ENCODE measurements around the gene SRRM5.

The SRRM5 gene

DNA sequence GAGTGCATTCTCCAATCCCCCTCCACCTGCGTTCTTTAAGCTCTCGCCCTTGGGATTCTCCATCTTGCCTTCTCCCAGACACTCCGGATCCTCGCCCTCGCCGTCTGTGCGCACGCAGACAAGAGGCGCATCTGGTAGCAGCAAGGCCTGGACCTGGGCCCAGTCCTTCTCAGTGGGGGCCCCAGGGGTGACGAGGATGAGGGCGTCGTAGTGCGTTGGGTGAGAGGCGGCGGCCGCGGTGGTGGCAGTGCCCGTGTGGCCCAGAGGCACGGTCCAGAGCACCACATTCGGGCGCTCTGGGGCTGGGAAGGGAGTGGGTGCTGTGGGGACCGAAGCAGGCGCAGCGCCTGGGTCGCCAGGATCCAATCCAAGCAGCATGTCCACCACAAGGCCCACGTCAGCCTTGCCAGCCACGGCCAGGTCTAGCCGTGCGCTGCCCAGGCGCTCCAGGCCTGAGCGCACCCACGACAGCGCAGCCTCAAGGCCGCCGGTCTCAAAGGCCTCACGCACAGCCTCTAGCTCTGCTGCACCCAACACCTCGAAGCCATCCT is 19.0 kb upstream of the SRRM5 start:
- no peak for DNase-seq

DNA sequence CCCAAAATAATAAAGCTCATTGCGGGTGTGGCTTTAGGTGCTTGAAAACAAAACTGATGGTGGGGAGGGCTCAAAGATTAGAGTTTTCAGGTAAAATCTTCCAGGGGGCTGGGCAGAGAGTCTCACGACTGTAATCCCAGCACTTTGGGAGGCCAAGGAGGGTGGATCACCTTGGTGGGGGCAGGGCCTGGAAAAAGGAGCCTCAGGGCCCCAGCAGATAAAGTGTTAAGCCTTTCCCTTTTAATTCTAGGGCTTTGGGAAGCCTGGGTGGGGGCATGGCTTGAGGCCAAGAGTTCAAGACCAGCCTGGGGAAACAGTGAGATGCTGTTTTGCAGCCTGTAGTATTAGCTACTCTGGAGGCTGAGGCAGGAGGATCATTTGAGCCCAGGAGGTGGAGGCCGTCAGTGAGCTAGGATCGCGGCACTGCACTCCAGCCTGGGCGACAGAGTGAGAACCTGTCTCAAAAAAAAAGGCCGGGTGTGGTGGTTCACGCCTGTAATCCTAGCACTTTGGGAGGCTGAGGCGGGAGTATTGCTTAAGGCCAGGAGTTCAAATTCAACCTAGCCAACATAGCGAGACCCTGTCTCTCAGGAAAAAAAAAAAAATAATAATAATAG is 17.7 kb upstream of the SRRM5 start:
- DNase-seq = no peak

DNA sequence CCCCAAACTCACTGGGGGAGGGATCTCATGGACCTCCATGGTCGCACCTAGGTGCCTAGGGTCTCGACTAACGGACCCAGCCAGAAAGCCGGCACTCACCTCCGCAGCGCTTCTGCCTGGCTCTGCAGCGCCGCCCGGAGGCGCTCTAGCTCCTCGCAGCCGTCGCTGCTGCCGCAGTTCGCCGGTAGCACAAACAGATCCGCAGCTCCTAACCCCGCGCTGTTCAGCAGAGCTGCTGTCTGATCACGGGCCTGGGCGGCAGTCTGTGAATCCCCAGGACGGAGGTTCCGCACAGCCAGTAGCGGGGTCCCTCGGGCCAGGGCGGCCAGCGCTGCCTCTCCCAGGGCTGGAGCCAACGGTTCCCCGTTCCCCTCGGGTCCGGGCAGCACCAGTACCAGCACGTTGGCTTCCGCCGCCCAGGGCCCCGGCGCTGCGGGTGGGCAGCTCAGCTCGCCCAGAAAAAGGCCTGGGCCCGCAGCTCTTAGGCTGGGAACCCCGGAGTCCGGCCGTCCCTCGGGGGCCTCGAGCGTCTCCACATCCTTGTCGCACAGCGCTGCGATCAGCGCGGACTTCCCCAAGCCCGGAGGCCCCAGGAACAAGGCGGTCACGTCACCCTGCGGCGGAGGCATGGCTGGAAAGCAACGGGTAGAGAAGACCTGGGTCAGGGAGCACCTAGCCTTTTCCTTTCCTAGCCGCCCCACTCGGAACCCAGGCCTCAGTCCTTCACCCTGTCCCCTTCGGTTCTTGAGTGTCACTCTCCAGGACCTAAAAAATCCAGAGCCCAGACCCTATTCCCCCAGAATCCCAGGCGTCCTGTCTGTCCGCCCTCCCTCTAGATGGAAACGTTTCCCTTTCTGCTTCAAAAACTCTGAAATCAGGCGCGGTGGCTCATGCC is 16.9 kb upstream of the SRRM5 start:
- no peak for DNase-seq

DNA sequence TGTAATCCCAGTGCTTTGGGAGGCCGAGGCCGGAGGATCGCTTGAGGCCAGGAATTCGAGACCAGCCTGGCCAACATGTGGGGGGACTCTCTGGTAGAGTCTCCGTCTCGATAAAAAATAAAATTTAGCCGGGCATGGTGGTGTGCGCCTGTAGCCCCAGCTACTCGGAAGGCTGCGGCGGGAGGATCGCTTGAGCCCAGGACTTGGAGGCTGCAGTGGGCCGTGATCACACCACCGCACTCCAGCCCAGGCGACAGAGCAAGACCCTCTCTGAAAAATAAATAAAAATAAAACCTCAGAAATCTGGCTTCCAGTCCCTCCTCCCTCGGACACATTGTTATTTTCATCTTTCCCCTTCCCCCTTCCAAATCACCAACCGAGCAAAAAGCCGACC is 16.3 kb upstream of the SRRM5 start:
- DNase-seq = no peak

DNA sequence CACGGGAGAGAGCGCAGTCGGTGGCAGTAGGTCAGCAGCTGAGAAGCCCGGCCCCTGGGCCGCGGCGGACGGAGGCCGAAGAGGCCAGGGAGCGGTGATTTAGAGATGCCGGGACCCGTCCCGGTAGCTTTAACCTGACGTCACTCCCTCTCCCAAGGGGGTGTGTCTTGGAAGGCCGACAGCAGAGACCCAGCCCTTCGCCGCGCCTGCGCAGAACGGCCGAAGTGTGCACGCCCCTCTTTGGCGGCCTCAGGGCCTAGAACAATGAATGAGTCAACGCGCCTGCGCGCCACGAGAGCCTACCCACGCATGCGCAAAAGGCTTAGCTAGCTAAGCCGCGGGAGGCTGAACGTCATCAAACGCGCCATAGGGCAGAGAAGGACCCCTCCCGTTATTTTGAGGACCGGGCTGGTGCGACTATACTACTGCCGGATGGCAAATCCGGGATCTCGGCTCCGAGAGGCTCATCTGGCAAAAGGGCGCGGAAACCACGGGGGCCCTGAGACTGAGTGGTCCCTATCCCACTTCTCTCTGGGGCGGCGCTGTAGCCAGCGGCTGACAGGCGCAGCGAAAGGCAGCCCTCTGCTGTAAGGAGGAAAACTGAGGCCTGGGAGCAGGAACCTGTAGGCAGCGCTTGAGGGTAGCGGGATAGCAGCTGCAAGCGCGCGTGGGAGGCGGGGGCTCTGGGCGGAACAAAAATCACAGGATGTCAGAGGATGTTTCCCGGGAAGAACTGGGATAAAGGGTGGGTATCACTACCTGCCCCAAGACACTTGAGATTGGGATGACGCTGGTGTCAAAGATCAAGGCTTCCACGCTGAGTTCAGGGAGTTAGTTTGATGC is 15.7 kb upstream of the SRRM5 start, which contains the start of the genes IRGQ and ZNF576:
IRGQ (minus strand) TSS at position 136 of the 843 bp plus-strand sequence. CDS start 796 bp downstream, outside the sequence.
ZNF576 (plus strand) TSS at position 597 of the 843 bp plus-strand sequence. CDS start 514 bp downstream, outside the sequence.
- DNase-seq = peak; percentile 97 to 99

DNA sequence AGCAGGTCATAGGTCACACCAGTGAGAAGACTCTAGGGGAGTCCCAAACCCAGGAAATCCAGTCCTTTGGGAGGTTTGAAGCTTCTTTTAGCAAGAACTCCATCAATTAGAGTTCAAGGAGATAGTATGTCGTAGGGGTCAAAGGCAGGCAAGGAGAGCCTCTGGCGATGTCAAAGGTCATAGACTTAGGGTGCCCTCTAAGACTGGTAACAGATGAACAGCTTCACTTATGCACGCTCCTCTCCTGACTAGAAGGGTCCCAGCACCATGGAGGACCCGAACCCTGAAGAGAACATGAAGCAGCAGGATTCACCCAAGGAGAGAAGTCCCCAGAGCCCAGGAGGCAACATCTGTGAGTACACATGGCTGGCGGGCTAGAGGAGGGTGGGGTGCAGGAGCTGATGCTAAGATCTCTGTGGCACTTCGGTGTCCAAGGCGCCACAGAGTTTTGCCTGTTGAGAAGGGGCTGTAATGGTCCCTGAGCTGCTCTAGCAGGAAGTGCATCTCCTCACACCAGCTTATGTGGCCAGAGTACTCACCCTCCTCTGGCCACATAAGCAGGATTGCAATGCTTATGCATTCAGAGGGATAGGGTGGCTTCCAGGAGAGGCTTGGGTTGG is 14.9 kb upstream of the SRRM5 start:
- DNase-seq = no peak

DNA sequence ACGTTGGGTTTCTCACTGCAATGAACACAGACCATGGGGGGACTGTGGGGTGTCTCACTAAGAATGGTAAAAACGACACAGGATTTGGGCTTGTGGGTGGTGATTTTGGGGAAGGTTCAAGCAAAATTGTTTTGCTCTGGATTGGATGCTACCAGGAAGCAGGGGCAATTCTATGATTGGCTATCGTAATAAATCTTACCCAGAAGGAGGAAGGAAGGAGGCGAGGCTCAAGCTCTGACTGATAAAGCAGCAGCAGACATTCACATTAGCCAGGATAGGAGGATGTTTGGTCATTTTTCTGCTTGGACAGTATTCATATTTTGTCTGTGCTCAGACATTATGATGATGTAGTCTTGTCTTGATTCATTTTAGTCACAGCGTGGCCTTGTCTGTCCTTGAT is 14.0 kb upstream of the SRRM5 start:
- DNase-seq = no peak

DNA sequence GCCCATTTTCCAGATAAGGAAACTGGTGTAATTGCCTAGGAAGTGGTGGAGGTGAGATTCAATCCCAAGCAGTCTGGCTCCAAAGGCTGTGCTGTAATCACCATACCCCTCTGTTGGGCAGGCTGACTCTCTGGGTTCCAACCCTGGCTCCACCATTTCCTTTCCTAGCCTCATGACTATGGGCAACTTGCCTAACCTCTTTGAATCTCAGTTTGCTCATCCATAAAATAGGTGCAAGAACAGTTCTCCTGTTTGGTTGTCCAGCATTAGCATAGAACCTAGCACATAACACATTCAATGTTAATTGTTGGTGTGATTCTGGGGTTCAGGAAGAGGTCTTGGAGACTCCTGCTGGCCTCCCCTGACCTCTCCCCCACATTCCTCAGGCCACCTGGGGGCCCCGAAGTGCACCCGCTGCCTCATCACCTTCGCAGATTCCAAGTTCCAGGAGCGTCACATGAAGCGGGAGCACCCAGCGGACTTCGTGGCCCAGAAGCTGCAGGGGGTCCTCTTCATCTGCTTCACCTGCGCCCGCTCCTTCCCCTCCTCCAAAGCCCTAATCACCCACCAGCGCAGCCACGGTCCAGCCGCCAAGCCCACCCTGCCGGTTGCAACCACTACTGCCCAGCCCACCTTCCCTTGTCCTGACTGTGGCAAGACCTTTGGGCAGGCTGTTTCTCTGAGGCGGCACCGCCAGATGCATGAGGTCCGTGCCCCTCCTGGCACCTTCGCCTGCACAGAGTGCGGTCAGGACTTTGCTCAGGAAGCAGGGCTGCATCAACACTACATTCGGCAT is 13.2 kb upstream of the SRRM5 start:
- DNase-seq = no peak

DNA sequence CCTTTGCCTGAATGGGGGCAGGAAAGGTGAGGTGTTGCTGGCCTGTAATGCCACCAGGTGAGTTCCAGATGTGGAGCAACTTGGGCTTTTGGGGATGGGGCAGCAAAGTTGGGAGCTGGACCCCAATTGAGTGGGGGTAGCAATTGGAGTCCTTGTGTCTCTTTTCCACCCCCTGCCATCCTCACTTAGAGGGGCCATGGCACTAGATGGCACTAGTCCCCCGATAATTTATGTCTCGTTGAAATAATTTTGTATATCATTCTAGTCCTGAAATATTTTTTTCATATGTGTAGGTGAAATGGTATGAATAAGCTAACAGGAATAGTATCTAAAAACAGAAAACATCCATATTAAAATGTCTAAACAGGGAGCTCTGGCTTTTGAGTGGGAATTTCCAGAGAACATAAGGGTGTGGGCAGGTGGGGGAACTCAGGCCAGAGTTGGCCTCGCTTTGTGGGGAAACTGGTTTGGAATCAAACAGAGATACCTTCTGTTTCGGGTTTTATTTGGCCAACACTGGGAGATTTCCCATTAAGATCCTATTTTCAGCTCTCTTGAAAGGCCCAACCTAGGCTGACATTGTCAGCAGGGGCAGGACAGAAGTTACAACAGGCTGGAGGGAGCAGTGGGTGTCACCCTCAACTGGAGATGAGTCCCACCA is 12.1 kb upstream of the SRRM5 start:
- DNase-seq = peak in 1 of 2 experiments; percentile 17

DNA sequence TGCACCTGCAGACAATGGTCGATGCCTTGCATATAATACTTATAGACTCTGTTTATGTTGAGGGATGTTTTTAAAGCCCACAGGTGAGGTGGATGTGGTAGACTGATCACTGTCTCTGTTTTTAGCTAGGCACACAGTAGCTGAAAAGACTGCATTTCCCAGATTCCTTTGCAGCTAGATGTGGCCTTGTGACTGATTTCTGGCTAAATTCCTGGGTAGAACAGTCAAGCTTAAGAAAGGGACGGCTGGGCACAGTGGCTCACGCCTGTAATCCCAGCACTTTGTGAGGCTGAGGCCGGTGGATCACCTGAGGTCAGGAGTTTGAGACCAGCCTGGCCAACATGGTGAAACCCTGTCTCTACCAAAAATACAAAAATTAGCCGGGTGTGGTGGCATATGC is 11.6 kb upstream of the SRRM5 start:
- DNase-seq = peak in 1 of 2 experiments; percentile 17

DNA sequence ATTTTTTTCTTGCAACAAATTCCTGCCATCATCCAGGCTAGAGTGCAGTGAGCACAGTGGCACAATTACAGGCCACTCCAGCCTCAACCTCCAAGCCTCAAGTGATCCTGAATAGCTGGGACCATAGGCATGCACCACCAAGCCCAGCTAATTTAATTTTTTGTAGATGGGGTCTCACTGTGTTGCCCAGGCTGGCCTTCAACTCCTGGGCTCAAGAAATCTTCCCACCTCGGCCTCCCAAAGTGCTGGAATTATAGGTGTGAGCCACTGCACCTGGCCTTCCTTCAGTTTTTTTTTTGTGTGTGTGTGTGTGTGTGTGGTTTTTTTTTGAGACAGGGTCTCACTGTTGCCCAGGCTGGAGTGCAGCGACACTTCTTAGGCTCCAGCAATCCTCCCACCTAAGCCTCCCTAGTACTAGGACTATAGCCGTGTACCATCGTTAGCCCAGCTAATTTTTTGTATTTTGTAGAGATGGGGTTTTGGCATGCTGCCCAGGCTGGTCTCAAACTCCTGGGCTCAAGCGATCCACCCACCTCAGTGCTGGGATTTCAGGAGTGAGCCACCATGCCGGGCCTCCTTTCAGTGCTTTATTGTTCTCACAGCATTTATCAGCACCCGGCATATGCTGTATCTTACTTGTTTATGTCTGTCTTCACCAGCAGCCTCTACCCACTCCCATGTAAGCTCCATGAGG is 5.9 kb upstream of the SRRM5 start:
- DNase-seq = no peak

DNA sequence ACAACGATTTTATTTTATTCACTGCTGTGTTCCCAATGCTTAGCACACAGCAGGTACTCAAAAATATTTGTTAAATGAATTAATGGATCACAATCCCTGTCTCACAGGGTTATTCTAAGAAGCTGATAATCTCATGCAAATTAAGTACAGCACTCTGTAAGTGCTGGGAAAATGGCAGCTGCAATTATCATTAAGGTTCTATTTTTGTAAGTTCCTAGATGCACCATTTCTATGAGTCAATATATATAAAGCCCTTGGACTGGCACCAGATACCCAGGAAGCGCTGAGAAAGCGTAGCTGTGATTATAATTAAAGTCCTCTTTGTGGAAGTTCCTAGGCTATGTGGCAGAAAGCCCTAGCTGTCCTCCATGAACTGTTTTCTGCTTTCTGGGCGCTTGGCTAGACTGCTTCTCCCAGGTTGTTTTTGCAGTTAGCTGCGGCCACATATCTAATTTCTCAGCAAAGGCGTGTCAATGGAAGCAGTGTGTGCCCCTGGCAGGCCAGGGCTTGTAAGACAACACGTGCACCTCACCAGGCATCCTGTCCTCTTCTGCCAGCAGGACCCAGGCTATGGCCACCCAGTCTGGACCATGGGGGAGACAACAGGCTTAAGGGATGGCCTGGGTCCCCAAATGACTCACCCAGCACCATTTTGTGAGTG is 5.2 kb upstream of the SRRM5 start:
- DNase-seq = no peak

DNA sequence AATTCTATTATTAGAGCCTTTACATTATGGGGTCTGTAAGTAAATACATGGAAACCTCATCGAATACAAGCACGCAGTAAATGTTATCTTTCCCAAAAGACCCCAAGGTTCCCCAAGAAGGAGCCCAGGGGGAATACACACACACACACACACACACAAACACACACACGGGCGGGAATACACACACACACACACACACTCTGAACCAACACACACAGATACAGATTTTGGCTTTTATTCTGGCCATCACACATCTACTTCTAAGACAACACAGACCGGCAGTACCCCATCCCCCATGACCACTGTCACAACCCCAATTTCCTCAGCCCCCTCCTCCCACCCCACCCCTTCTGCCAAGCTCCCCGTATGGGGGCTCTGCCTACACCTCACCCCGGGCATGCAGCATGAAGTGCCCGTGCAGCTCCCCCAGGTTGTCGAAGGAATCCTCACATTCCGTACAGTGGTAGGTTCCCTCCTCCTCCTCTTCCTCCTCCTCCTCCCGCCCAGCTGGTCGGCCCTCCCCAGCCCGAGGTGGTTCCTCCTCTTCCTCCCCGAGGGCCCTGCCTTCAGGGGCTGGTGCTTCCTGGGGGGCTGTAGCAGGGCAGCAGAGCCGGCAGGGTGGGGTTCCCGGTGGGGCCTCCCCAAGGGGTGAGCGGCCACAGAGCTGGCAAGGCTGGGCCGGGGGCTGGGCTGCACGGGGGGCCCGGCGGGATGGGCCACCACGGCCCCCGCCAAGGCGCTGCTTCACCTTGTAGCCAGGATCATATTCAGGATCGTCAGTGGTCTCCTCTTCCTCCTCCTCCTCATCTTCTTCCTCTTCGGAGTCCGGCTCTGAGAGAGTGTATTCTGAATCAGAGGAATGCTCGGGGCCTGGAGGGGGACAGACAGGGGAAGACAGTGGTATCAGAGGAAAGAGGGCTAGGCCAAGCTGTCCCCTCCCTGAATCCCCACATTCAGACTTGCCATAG is 4.4 kb upstream of the SRRM5 start:
- DNase-seq = no peak

DNA sequence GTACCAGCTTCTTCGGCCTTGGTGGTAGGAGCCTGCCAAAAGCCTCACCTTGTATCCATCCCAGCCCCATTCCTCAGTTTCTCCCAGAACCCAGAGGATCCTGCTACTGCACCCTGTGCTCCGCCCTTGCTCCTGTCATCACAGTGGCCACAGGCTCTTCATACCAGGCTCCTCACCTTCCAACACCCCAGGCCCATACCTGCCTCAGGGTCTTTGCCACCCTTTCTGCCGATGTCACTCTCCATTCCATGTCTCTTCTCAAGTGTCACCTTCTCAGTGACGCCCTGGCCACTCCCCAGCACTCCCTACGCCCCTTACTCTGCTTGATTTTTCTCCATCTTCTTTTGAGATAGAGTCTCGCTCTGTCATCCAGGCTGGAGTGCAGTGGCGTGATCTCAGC is 2.0 kb upstream of the SRRM5 start:
- no peak for DNase-seq

DNA sequence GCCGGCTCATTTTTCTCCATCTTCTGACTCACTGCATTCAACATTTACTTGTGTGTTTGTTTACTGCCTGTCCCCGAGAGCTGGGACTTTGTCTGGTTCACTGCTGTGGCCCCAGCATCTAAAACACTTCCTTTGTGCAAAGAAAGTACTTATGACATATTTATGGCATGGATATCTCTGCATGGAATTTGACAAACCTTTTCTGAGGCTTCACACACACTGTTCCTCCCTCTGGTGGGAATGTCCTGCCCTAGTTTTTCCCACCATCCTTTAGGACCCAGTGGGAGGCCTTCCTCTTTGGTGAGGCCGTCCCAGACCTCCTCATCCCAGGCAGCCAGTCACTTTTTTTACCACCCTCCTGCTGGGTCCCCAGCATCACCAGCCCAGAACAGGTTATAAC is 1.4 kb upstream of the SRRM5 start:
- DNase-seq = no peak

DNA sequence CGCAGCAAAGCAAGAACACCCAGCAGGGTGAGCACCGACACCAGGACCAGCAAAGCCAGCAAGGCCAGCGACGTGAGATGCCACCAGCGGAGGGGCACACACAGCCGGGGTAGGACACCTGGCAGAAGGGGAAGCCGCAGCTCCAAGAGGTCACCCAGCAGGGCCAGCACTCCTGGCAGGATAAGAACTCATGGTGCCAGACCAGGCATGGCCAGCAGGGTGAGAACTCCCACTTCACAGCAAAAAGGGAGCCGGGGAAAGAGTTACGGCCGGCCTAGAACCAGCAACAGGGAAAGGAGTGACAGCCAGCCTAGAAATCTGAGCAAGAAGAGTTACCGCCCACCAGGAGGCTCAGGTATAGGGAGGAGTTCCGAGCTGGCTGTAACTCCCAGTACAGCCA is 486 bp downstream of the SRRM5 start:
- no peak for DNase-seq

DNA sequence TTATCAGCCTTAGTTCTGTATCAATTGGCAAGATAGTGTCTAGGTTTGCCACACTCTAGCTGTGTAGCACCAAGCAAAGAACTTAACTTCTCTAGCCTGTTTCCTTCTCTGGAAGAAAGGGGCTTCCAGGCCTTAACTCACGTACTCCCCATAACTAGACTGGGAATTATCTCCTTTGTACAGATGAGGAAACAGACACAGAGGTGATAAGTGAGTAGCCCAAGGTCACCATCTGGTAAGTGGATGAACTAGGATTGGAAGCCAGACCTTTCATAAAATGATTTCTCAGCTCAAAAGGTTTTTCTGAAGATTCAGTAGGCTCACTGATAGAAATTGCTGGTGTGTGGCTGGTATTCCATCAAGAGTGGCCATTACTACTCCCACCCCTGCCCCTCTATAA is 4.4 kb downstream of the SRRM5 start:
- DNase-seq = no peak

DNA sequence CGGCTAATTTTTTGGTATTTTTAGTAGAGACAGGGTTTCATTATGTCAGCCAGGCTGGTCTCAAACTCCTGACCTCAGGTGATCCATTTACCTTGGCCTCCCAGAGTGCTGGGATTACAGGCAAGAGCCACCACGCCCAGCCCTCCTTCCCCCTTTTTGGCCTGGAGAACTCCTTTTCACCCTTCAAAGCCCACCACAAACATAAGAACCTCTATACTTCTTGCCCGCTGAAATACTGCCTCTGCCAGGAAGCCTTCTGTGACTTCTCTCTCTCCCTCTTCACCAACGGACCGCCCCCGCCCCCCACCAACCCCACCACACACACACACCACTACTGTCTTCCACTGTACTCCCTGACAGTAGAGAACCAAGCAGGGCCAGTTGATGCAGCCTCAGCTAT is 5.1 kb downstream of the SRRM5 start:
- no peak for DNase-seq

DNA sequence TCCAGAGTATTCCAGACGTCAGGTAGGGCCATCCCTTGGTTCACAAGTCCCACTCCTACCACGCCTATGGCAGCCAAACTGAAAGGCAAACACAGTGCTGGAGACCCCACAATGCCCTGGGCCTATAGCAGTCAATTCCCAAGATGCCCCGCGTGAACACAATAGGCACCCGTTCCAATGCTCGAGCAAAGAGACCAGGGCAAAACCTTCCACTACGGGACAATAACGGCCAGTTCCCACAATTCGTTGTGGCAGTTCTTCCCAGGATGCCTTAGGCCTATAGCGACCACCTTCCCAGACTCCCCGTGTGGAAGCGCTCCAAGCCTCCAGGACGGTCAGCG is 7.0 kb downstream of the SRRM5 start:
- peak in 1 of 2 experiments; percentile 50 for DNase-seq

Measured in cerebellar nuclear complex (tissue), 1 donor.